Neutrophil (primary cell): ENCODE measurements around the gene PRPS2.

ENCODE experiments used
- H3K27ac ChIP-seq: fragments of 200-600 bp; sonication (generic); 2 replicates; pipeline ENCODE4 v1.5.1; 2016; ENCODE audit warnings: mild to moderate bottlenecking, moderate library complexity
- H3K27me3 ChIP-seq: fragments of 200-600 bp; sonication (generic); 2 replicates; pipeline ENCODE4 v1.6.0; 2016; ENCODE audit warnings: mild to moderate bottlenecking
- H3K36me3 ChIP-seq: fragments of 200-600 bp; sonication (generic); 2 replicates; pipeline ENCODE4 v1.5.1; 2017
- H3K4me1 ChIP-seq, 2 experiments: fragments of 200-600 bp in 1 of 2; sonication (generic) in 1 of 2; 1 replicate in 1 of 2; 2 replicates in 1 of 2; pipeline versions ENCODE4 v1.5.1 to v1.6.1; 2013 to 2016; ENCODE audit warnings: low read depth in 1 of 2, low read length in 1 of 2, mild to moderate bottlenecking in 1 of 2, moderate library complexity in 1 of 2; ENCODE audit not compliant: control insufficient read depth in 1 of 2, insufficient read depth in 1 of 2
- H3K4me3 ChIP-seq, 2 experiments: fragments of 200-600 bp in 1 of 2; sonication (generic) in 1 of 2; 1 replicate in 1 of 2; 2 replicates in 1 of 2; pipeline ENCODE4 v1.5.1; 2013 to 2016; ENCODE audit warnings: low read depth in 1 of 2, low read length in 1 of 2, mild to moderate bottlenecking in 1 of 2, moderate library complexity in 1 of 2
- H3K9me3 ChIP-seq: fragments of 200-600 bp; sonication (generic); 2 replicates; pipeline ENCODE4 v1.5.1; 2016
- CTCF ChIP-seq: fragments of 200-600 bp; sonication (generic); IDR thresholded peaks from 2 replicates; pipeline ENCODE4 v1.5.1; 2016; ENCODE audit warnings: antibody characterized with exemption

Gene PRPS2

DNA sequence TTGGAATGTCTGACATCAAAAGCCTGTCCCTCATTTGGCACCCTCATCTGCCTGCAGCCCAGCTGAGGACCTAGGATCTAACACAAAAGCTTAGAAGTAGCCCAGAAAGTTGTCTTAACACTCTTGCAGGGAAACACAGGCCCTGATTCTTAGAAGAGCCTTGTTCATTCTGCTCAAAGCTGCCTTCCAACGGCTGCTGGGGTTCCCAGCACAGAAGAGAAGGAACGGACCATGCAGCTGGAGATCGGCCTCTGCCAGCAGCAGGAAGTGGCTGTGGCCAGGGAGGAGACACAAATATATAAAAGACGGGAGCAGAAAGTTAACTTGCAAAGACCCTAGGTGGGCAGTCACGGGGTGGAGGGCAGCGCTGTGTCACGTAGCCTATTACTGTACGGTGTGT is 20.4 kb downstream of the PRPS2 start:
- Histone ChIP-seq H3K4me3 (no peak overlapping the region), H3K36me3 (no peaks in the 10 kb centered on the region), H3K27me3 (no peaks in the 10 kb centered on the region), H3K27ac (no peak overlapping the region), H3K9me3 (no peaks in the 10 kb centered on the region), H3K4me1 (peaks cover 0 to 8% of the 10 kb centered on the region in 2 experiments)
- no peak for TF ChIP-seq CTCF

DNA sequence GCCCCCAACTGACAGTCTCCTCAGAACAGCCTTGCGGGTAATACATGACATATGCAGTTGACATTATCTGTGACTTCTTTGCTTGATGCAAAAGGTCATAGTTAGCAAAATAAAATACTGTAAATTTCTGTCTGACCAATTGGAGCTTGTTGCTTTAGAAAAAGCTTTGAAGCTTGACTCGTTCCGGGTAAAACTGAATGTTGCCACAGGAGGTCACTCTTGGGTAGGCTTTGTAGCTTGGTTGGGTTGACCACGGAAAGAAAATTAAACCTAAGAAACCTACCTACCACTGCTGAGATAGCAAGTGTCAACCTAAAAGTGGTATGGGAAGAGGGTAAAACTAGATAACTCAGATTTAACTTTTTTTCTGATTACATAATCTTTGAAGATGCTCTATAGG is 23.2 kb downstream of the PRPS2 start:
- H3K27ac ChIP-seq = no peak overlapping the region
- no peaks in the 10 kb centered on the region for H3K9me3 ChIP-seq
- H3K27me3 ChIP-seq = no peaks in the 10 kb centered on the region
- H3K36me3 ChIP-seq = no peaks in the 10 kb centered on the region
- H3K4me1 ChIP-seq = peaks cover 0 to 8% of the 10 kb centered on the region in 2 experiments
- no peak overlapping the region for H3K4me3 ChIP-seq
- TF ChIP-seq CTCF = peak; percentile 58

DNA sequence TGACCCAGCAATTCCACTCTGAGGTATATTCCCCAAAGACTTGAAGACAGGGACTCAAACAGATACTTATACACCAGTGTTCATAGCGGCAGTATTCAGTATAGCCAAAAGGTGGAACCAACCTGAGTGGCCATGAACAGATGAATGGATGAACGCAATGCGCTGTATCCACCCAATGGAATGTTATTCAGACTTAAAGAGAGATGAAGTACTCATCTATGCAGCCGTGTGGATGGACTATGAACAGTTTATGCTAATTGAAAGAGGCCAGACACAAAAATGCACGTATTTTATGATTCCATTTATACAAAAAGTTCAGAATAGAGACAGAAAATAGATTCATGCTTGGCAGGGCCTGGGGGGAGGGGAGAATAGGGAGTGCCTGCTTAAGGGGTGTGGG is 26.3 kb downstream of the PRPS2 start:
- Histone ChIP-seq H3K9me3 (no peaks in the 10 kb centered on the region), H3K4me1 (peaks cover 0 to 8% of the 10 kb centered on the region in 2 experiments), H3K27ac (no peak overlapping the region), H3K27me3 (no peaks in the 10 kb centered on the region), H3K4me3 (no peak overlapping the region), H3K36me3 (no peaks in the 10 kb centered on the region)
- TF ChIP-seq CTCF = no peak

DNA sequence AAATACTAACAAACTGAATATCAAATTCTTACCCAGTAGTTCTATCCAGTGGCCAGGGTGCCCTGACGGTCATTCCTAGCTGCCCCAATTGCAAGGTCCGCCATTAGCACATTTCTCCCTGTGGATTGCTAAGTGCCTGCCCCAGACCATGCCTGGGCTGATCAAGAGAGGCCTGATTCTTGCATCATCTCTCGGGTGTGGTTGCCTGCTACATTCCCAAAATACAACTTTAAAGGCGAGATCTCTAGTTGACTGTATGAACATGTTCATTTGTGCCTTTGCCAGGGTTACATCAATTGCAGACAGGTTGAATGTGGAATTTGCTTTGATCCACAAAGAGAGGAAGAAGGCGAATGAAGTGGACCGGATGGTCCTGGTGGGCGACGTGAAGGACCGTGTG is 28.0 kb downstream of the PRPS2 start:
- no peak overlapping the region for H3K4me3 ChIP-seq
- TF ChIP-seq CTCF = no peak
- H3K27me3 ChIP-seq = no peaks in the 10 kb centered on the region
- H3K27ac ChIP-seq = no peak overlapping the region
- peaks cover 0 to 3% of the 10 kb centered on the region in 2 experiments for H3K4me1 ChIP-seq
- no peaks in the 10 kb centered on the region for H3K9me3 ChIP-seq
- no peaks in the 10 kb centered on the region for H3K36me3 ChIP-seq

- H3K27me3 ChIP-seq = no peaks in the 10 kb centered on the region
- no peaks in the 10 kb centered on the region for H3K36me3 ChIP-seq
- TF ChIP-seq CTCF = no peak
- no peaks in the 10 kb centered on the region for H3K4me1 ChIP-seq
- no peak overlapping the region for H3K4me3 ChIP-seq
- no peaks in the 10 kb centered on the region for H3K9me3 ChIP-seq
- no peak overlapping the region for H3K27ac ChIP-seq
Measured at GRCh38 chrX:12820737-12821136, 29.5 kb downstream of the PRPS2 start.

GRCh38 chrX:12824944-12825343 is 33.7 kb downstream of the PRPS2 start:
- no peaks in the 10 kb centered on the region for H3K9me3 ChIP-seq

More at GRCh38 chrX:12824944-12825343, 33.7 kb downstream of the PRPS2 start:
- Histone ChIP-seq H3K4me1 (no peaks in the 10 kb centered on the region), H3K27ac (no peak overlapping the region), H3K36me3 (no peaks in the 10 kb centered on the region), H3K27me3 (no peaks in the 10 kb centered on the region), H3K4me3 (no peak overlapping the region)
- no peak for TF ChIP-seq CTCF
